ENCODE data around the gene ADGRF3.
"Not testable (repeated sequence)": the region's sequence is repeated elsewhere in the genome, so short reads cannot be mapped to it uniquely, and the experiment has no call there.

The ADGRF3 gene

DNA sequence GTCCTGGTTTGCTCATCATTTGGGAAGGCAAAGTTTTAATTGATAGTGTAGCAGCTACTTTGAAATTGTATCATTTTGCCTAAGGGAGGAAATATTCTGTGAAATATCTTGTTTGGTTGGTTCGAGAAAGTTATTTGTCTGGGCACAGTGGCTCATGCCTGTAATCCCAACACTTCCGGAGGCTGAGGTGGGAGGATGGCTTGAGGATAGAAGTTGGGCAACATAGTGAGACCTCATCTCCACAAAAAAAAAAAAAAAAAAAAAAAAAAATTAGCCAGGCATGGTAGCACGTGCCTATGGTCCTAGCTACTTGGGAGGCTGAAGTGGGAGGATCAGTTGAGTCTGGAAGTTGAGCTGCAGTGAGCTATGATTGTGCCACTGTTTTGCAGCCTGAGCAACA lies 3.1 kb upstream of the ADGRF3 start:
- DNase-seq (ENCODE audit: low read depth in 3 of 3) = no peak

DNA sequence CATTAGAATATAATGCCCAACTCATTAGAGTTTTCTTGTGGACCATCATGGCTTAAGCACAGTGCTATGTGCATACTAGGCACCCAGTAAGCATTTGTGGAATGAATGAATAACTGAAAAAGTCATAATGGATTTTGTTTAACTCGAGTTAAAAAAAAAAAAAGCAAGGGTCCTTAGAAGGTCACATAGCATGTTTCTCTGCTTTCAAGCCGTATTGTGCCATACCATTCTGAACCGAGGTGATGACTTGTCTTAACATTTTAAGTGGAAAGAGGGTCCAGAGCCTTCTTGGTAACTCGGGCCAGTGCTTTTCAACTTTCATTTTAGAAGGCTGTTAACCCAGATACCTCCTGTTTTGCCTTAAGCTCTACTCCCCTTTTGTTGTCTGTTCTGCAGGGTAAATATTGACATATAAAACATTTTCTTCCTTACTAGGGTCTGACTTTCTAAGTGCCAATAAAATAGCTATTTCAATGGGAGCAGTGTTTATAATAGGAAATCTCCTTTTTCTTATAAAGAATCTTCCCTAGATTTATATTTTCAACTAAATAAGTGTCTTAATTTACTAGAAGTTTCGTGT lies 787 bp upstream of the ADGRF3 start:
- no peak for DNase-seq (ENCODE audit: low read depth in 3 of 3)

DNA sequence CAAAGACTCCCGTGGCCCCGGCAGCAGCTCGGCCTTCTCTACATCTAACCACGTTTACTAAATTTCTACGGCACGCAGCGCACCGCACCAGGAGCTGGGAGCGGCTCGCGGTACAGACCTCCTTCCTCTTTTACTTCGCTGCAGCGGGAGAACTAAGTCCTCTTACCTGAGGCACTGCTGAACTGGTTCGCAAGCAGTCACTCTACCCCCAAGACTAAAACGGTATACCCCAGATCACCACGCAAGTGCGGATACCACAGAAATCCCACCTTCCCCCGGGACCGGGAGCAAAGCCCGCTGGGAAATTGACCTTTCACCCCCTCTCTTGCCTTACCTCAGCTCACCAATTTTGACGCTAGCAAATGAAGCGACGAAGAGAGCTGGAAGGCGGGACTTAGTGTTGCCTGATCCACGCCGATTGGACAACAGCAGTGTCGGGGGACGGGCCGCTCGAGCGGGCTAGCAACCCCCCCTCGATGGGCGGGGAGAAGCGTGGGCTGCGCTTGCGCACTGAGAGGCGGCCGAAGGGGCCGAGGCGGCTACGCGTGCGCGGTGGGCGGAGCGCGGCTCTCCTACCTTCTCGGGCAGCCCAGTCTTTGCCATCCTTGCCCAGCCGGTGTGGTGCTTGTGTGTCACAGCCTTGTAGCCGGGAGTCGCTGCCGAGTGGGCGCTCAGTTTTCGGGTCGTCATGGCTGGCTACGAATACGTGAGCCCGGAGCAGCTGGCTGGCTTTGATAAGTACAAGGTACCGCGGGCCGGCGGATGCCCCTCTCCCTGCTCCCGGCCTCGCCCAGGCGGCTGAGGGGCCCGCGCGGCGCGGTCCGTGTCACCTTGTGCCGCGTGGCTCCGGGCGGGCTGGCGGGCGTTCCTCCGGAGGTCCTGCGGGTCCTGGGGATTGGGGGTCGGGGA lies 790 bp downstream of the ADGRF3 start, which contains the start of gene SELENOI:
Gene SELENOI, plus strand, starts transcription at position 599 of the 909 bp plus-strand sequence. Its CDS starts 90 bp downstream, at position 689.
- peak; percentile 98 to 99 (median 99) for DNase-seq (ENCODE audit: low read depth in 3 of 3)

DNA sequence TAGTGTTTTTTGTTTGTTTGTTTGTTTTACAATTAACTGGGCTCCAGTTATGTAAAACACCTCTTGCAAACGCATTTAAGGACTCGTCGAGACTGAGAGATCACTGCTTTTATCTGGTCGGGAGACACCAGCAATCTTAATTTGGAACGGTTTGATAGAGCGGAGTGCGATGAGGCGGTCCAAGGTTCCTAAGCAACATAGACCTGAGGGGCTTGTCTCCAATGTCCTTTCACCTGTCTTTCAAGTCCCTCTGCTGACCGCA lies 1.4 kb downstream of the ADGRF3 start:
- DNase-seq (ENCODE audit: low read depth in 3 of 3) = no peak

DNA sequence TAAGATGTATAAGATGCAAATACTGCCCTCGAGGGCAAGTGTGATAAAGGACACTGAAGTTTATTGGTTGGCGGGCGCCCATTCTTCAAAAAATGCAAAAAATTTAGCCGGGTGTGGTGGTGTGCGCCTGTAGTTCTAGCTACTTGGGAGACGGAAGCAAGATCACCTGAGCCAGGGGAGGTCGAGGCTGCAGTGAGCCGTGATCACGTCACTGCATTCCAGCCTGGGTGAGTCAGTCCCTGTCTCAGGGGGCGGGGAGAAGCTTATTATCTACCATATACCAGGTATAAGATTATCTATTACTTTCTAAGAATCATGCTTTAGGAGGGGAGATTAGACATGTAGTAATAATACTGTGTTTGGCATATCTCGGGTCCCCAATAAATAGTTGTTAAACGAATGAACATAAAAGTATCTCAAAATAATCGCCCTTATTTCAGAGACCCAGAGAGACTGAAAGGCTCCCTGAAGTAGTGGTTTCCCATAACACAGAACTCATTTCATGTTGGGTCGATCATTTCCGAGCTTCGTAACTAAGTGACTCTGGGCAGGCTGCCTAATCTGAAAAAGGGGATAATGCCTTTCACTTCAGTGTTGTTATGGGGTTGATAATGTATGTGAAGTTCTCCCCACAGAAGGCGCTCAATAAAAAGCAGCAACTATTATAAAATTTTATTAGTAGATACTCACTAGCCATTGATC lies 1.9 kb downstream of the ADGRF3 start:
- DNase-seq (ENCODE audit: low read depth in 3 of 3) = no peak

DNA sequence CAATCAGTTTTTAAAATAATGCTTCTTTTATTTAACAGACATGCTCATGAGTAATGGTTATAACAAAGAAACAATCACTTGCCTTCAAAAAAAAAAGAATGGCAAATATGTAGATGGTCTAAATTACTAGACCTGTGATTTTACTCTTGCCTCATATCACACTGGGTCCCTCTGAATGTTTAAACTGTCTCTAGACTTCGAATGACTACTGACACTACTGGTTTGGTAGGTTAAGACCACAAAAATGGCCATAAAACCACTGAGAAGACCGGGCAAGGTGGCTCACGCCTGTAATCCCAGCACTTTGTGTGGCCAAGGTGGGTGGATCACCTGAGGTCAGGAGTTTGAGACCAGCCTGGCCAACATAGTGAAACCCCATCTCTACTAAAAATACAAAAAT lies 5.8 kb downstream of the ADGRF3 start:
- no peak for DNase-seq (ENCODE audit: low read depth in 3 of 3)

DNA sequence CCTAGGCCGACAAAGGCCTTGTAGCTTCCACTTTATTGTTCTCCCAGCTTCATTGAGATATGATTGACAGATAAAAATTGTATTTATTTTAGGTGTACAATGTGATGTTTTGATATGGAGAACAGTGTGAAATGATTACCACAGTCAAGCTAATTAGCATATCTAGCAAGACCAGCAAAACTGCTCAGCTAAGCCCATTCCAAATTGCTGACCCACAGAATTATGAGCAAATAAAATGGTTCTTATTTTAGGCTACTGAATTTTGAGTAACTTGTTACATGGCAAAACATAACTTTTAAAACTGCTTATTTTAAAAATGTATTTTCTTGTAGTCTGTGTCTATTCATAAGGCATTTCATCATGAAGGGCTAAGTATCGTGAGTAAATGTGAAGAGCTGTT lies 9.3 kb downstream of the ADGRF3 start:
- DNase-seq (ENCODE audit: low read depth in 3 of 3) = no peak

DNA sequence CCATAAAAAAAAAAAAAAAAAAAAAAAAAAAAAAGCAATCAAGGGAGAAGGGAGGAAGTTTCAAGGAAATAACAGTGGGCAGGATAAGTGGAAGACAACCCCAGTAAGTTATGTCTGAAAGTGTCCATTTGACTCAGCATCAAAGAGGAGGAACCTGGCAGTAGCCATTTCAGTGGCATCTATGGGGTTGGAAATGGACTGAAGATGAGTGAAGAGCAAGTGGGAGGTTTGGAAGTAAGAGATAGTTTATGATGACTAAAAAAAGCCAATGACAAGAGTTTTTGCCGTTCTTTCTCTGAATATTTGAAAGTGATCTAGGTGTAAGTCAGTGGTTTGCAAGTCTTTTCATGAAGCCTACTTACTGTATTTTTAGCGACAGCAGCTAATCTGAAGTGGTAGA lies 9.9 kb downstream of the ADGRF3 start:
- no peak for DNase-seq (ENCODE audit: low read depth in 3 of 3)

DNA sequence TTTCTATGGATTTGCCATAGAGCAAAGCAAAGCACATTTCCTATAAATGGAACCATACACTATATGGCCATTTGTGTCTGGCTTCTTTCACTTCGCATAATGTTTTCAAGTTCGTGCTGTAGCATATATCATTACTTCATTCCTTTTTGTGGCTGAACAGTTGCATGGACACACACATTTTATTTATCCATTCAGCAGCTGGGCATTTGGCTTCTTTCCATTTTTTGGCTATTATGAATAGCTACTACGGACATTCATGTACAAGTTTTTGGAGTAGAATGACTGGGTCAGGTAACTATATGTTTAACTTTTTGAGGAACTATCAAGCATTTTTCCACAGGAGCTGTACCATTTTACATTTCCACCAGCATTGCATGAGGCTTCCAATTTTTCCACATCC lies 11.4 kb downstream of the ADGRF3 start:
- no peak for DNase-seq (ENCODE audit: low read depth in 3 of 3)

DNA sequence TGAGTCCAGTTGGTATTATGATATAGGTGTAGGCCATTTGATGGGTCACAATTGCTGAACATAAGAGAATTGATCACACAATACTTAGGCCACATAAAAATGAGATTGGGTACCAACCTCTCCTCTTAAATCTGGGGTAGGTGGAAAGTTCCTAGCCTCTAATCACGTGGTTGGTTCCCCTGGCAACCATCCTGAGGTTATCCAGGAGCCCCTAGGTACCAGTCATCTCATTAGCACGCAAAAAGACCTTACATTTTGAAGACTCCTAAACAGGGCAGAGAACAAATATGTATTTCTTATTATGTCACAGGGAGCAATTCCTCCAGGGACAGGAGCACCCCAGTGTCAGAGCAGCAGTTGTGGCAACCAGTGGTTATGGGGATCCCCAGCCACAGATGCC lies 13.3 kb downstream of the ADGRF3 start:
- DNase-seq (ENCODE audit: low read depth in 3 of 3) = no peak

DNA sequence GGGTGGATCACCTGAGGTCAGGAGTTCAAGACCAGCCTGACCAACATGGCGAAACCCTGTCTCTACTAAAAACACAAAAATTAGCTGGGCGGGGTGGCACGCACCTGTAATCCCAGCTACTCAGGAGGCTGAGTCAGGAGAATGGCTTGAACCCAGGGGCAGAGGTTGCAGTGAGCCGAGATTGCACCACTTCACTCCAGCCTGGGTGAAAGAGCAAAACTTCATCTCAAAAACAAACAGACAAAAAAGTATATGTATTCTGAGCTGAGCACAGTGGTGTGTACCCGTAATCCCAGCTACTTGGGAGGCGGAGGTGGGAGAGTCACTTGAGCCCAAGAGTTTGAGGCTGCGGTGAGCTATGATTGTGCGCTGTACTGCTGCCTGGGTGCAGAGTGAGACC lies 15.3 kb downstream of the ADGRF3 start:
- not testable (repeated sequence) for DNase-seq (ENCODE audit: low read depth in 3 of 3)

DNA sequence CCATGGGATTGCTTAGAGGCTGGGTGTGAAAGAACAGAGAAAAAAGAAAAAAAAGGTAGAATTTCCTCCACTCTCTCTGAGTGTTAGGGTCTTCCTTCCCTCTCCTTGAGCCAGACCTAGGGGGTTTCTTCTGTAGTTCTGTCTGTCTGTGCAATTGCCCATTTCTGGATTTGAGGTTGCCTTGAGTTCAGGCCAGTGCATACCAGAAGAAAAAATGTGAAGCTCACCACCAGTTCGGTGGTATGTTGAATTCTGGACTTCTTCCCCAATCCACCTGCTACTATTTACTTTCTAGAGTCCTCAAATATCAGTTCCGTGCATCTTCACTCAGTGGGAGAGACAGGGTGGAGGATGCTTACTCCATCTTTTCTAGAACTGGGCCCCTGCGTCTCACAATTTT lies 16.0 kb downstream of the ADGRF3 start:
- no peak for DNase-seq (ENCODE audit: low read depth in 3 of 3)

DNA sequence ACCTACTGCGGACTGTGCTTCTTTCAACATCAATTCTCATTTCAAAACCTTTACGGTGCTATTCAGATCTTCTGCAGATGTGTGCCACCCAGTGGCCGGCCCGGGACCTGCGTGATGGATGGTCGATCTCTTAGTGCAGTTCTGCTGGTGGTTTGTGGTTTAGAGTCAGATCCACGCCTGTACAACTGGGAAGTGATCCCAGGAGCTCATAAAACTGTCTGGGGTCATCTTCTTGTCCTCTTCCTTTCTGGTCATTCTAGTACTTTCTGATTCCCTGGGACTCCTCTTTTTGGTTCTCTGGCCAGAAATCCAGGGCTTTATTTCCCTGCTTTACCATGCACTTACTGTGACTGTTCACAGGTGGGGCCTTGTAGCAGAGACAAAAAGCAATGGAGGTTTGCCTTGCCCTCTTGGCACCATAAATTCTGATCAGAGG lies 16.5 kb downstream of the ADGRF3 start:
- DNase-seq (ENCODE audit: low read depth in 3 of 3) = peak; percentile 55 to 77 (median 67)

DNA sequence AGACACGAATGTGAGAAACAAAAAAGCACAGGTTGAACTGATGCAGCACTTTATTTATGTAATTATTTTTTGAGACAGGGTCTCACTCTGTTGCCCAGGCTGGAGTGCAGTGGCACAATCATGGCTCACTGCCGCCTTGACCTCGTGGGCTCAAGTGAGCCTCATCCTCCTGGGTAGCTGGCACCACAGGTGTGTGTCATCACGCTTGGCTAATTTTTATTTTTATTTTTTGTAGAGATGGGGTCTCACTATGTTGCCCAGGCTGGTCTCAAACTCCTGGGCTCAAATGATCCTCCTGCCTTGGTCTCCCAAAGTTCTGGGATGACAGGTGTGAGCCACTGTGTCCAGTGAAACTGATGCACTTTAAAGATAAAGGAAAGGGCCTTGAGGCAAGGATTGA lies 17.5 kb downstream of the ADGRF3 start:
- not testable (repeated sequence) for DNase-seq (ENCODE audit: low read depth in 3 of 3)

DNA sequence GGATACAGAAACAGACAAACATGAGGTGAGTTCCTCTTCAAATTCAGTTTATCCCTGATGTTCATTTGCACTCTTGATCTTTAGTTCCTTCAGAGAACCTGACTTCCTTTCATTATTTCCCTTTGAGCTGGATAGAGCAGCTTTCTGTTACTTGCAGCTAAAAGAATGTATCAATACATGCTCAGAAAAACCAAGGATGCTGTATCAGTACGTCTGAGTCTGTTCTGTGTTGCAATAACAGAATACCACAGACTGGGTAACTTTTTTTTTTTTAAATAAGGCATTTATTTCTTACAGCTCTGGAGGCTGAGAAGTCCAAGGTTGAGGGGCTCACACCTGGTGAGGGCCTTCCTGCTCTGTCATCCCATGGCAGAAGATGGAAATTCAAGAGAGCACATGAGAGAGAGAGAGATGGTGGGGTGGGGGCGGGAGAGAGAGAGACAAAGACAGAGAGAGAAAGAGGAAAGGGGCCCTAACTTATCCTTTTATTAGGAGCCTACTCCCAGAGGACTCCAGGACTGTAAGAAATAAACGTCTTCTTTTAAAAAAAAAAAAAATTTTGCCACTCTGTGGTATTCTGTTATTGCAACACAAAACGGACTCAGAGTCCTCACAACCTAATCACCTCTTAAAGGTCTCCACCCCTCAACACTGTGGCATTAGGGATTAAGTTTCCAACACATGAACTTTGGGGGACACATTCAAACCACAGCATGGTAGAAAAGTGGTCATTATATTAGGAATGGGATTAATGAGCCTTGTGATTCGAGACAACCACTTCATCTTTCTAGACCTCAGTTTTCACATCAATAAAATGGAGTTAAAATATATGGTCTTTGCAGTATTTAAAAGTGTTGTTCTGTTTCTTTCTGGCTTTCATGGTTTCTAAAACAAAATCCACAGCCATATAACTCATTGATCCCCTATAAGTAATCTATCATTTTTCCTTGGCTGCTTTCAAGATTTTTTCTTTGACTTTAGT lies 19.0 kb downstream of the ADGRF3 start:
- DNase-seq (ENCODE audit: low read depth in 3 of 3) = no peak

DNA sequence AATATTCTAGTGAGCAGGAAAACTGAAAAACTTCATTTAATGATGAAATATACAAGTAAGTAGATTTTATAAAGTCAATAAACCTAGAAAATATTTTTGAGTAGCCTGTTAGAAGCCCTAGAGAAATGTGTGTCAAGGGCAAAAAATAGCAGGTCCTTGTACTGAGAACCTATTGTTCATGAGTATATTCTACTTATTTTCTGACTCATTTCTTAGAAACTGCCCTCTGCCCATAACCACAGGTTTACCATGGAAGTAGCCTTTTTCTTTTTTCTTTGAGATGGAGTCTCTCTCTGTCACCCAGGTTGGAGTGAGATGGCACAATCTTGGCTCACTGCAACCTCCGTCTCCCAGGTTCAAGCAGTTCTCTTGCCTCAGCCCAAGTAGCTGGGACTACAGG lies 20.1 kb downstream of the ADGRF3 start:
- DNase-seq (ENCODE audit: low read depth in 3 of 3) = no peak

DNA sequence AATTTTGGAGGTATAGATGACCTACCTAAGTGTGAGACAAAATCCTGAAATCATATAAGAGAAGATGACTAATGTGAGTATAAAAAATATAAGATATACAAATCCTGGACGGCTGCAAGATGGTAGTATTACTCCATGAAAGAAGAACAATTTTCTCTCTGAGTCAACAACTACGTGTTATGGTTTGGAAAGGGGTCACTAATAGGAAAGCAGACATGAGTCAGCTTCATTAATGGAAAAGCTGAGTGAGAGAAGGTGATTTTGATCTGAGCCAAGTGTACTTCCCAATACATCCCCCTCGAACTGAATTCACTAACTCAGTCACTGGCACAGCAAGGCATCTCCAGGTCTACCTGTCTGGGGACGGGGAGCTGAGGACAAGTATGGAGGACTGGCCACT lies 20.7 kb downstream of the ADGRF3 start:
- no peak for DNase-seq (ENCODE audit: low read depth in 3 of 3)

DNA sequence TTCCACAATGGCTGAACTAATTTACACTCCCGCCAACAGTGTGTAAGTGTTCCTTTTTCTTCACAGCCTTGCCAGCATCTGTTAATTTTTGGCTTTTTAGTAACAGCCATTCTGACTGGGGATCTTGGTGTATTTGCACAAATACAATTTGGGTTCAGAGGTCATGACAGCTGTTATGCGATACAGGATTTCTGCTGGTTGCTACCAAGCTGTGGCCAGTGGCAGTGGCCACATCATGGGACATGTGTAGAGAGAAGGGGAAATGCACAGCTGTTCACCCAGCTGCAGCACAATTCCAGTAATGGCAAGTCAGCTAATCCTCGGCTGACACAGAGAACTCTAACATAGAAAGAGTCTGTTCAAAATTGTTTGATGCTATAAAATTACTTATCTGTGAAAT lies 21.7 kb downstream of the ADGRF3 start:
- no peak for DNase-seq (ENCODE audit: low read depth in 3 of 3)

DNA sequence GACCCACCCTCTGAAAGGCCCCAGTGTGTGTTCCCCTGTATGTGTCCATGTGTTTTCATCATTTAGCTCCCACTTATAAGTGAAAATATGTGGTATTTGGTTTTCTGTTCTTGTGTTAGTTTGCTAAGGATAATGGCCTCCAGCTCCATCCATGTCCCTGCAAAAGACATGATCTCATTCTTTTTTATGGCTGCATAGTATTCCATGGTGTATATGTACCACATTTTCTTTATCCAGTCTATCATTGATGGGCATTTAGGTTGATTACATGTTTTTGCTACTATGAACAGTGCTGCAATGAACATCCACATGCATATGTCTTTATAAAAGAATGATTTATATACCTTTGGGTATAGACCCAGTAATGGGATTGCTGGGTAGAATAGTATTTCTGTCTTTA lies 22.1 kb downstream of the ADGRF3 start:
- DNase-seq (ENCODE audit: low read depth in 3 of 3) = not testable (repeated sequence)

DNA sequence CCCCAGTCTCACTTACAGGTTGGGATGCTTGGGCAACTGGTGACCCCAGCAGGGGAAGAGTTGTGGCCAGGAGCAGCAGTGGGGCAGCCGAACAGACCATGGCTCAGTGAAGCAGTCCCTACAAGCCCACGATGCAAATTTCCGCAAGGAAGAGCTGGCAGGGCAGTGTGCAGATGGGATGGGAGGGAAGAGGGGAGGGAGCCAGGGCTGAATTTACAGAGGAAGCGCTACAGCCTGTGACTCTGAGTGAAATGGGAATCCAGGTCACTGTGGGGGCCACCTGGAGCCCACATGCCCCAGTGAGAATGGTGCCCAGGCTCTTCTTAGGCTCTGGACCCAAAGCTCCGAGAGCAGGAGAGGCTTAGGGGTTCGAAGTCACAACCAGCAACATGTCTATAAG lies 27.6 kb downstream of the ADGRF3 start:
- DNase-seq (ENCODE audit: low read depth in 3 of 3) = no peak

DNA sequence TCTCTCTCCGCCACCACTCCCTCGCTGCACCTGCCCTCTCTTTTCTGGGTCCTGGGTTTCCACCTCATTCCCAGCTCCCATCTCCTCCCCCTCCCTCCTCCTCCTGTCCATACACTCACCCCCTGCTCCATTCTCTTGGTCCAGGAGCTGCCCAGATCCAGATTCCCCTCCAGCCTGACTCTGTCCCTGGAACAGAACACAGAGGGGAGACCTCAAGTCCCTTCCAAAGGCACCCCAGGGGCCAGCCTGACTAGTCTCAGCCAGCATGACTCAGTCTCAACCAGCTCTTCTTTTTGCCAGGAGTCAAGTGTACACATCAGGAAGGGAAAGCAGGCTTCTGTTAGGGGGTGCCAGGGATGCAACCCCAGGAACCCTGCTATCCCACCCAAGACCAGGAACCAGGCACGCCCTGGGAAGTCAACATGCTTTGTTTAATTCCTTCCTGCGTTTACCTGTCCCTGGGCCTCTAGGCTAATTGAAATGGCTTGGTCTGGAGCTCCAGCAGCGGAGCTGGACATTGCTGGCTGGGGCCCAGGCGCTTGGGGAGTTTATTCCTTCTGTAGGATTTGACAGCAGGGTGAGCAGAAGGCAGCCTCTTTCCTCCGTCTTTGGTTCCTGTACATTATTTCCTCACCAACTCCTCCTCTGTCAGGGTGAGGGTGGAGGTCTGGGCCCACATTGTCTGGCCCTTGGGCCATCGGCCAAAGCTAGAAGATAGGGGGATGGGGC lies 29.0 kb downstream of the ADGRF3 start:
- no peak for DNase-seq (ENCODE audit: low read depth in 3 of 3)

Measured in stimulated activated CD4-positive, alpha-beta T cell treated with anti-CD3 and anti-CD28 coated beads, TNF-alpha, amount 100 ng/mL, for 48 hours (primary cell).